OCI-LY7 (cell line): Measurements from ENCODE around the gene FOXN1. TPM values are rescaled to one million over a fixed set of nuclear protein-coding genes. Genes with fewer than 3 reads are reported as not detected.

Experiments used
- BruUV-seq: library from RNA; stranded (reverse); fragments of 400-500 nt; replicated peaks from 2 replicates; lab custom pipeline; 2021; lab: Mats Ljungman, UMichigan
- CTCF ChIA-PET: fragments of 300-600 bp; sonication (Branson Sonifier 250); formaldehyde crosslinking; loops from one replicate; lab custom pipeline; 2022; ENCODE audit warnings: antibody characterized with exemption; ENCODE audit not compliant: unreplicated experiment; lab: Charles Lee
- POLR2A ChIA-PET: fragments of 300-600 bp; sonication (Branson Sonifier 250); formaldehyde crosslinking; loops from one replicate; lab custom pipeline; 2022; ENCODE audit warnings: antibody characterized with exemption; lab: Charles Lee
- DNase-seq: peaks from one replicate; pipeline ENCODE4 v3.0.0-alpha.2; 2015; ENCODE audit warnings: low spot score
- H2AFZ ChIP-seq: fragments of 200-600 bp; sonication (generic), shearing (Covaris generic); 2 replicates; pipeline ENCODE4 v1.6.1; 2014; ENCODE audit warnings: mild to moderate bottlenecking, antibody characterized with exemption, low read length, moderate library complexity
- H3K27ac ChIP-seq: fragments of 200-600 bp; sonication (generic); 2 replicates; pipeline ENCODE4 v1.5.1; 2014; ENCODE audit warnings: mixed run types, low read depth, mild to moderate bottlenecking, moderate library complexity, low read length, inconsistent platforms; ENCODE audit not compliant: poor library complexity, severe bottlenecking
- H3K36me3 ChIP-seq: fragments of 200-600 bp; sonication (generic); 2 replicates; pipeline ENCODE4 v1.6.1; 2014; ENCODE audit warnings: mild to moderate bottlenecking, antibody characterized with exemption, low read length, moderate library complexity, mixed read lengths; ENCODE audit not compliant: insufficient read depth
- H3K4me1 ChIP-seq: fragments of 200-600 bp; sonication (generic); 2 replicates; pipeline ENCODE4 v1.5.1; 2014; ENCODE audit warnings: mild to moderate bottlenecking, low read length; ENCODE audit not compliant: insufficient read depth, poor library complexity, severe bottlenecking
- H3K4me2 ChIP-seq: fragments of 200-600 bp; sonication (generic); 2 replicates; pipeline ENCODE4 v1.6.1; 2014; ENCODE audit warnings: mild to moderate bottlenecking, low read length
- H3K4me3 ChIP-seq: fragments of 200-600 bp; sonication (generic); 2 replicates; pipeline ENCODE4 v1.5.1; 2014; ENCODE audit warnings: mild to moderate bottlenecking, low read depth, low read length; ENCODE audit not compliant: poor library complexity, severe bottlenecking
- H3K79me2 ChIP-seq: fragments of 200-600 bp; sonication (generic); 2 replicates; pipeline ENCODE4 v1.6.1; 2016; ENCODE audit warnings: low read depth, mild to moderate bottlenecking, low read length, moderate library complexity, mixed read lengths; ENCODE audit not compliant: insufficient read depth
- H3K9me2 ChIP-seq: fragments of 200-600 bp; sonication (generic); 2 replicates; pipeline ENCODE4 v1.6.1; 2016; ENCODE audit warnings: mild to moderate bottlenecking, low read length, mixed read lengths; ENCODE audit not compliant: insufficient read depth
- H3K9me3 ChIP-seq: fragments of 200-600 bp; sonication (generic); 2 replicates; pipeline ENCODE4 v1.6.1; 2014; ENCODE audit warnings: mild to moderate bottlenecking, mixed run types, low read length, mixed read lengths
- H4K20me1 ChIP-seq: fragments of 200-600 bp; sonication (generic); 2 replicates; pipeline ENCODE4 v1.6.1; 2014; ENCODE audit warnings: mild to moderate bottlenecking, antibody characterized with exemption, low read length, moderate library complexity, mixed read lengths; ENCODE audit not compliant: insufficient read depth
- EZH2phosphoT487 ChIP-seq: fragments of 200-600 bp; sonication (generic); IDR thresholded peaks from 2 replicates; pipeline ENCODE4 v1.6.1; 2018; ENCODE audit warnings: low read depth, borderline replicate concordance, mild to moderate bottlenecking, mixed run types, antibody characterized with exemption, low read length, moderate library complexity, mixed read lengths
- intact Hi-C: fragments of 100-400 bp; cut with micrococcal nuclease; formaldehyde crosslinking; loops from one replicate; pipeline ENCODE4 v1.10.0; 2022; ENCODE audit not compliant: unreplicated experiment
- total RNA-seq, 2 experiments: library from RNA; depleted of rRNA in 1 of 2; stranded (reverse); fragments of >200 nt in 1 of 2; shearing (Covaris generic) in 1 of 2; gene quantifications; 2 replicates each; pipeline ENCODE4 v1.2.3, GENCODE V29; 2014 to 2022
- TF ChIP-seq, protein P1 (sequence below): fragments of 200-600 bp; sonication (generic); conservative IDR thresholded peaks from 2 replicates; pipeline ENCODE4 v1.5.1; 2014; ENCODE audit warnings: mild to moderate bottlenecking, antibody characterized with exemption, low read length, moderate library complexity, mixed read lengths

Gene FOXN1
- total RNA-seq, 2 experiments from 2014 or later: not detected

DNA sequence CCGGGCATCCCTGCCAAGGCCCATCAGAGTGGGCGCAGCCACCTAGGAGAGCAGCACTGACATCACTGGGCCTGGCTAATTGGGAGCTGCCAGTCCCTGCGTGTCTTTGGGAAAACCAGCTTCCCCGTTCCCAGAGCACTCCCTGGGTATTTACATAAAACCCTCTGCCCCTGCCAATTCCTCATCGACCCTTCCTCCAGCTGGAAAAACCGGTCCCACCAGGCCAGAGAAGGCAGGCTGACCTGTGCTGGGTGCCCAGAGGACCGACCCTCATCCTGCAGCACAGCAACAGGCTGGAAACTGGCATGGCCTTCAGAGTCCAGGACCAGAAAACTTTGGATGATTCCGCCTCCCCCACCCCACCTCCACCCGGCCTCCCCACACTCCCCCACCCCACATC, 8.2 kb upstream of the FOXN1 start:
- intact Hi-C loops: no loop called here
- no peak for DNase-seq
- no TSS peak for BruUV-seq
- ChIA-PET CTCF (no interaction called here), POLR2A (interaction anchor here (0.7 kb wide), 1 partner anchor 23 kb away, joined by 3 read pairs; no protein-coding TSS in a partner anchor)
- no peaks in the 10 kb centered on the region for H4K20me1 ChIP-seq
- no peaks in the 10 kb centered on the region for H3K79me2 ChIP-seq
- H3K4me3 ChIP-seq: no peak overlapping the region
- no peak overlapping the region for H3K4me2 ChIP-seq
- H3K4me1 ChIP-seq: no peaks in the 10 kb centered on the region
- H3K27ac ChIP-seq: no peak overlapping the region
- TF ChIP-seq EZH2phosphoT487: no peak
- TF ChIP-seq, protein P1, sequence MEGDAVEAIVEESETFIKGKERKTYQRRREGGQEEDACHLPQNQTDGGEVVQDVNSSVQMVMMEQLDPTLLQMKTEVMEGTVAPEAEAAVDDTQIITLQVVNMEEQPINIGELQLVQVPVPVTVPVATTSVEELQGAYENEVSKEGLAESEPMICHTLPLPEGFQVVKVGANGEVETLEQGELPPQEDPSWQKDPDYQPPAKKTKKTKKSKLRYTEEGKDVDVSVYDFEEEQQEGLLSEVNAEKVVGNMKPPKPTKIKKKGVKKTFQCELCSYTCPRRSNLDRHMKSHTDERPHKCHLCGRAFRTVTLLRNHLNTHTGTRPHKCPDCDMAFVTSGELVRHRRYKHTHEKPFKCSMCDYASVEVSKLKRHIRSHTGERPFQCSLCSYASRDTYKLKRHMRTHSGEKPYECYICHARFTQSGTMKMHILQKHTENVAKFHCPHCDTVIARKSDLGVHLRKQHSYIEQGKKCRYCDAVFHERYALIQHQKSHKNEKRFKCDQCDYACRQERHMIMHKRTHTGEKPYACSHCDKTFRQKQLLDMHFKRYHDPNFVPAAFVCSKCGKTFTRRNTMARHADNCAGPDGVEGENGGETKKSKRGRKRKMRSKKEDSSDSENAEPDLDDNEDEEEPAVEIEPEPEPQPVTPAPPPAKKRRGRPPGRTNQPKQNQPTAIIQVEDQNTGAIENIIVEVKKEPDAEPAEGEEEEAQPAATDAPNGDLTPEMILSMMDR: no peak
- no peak overlapping the region for H2AFZ ChIP-seq
- no peaks in the 10 kb centered on the region for H3K9me3 ChIP-seq
- no peaks in the 10 kb centered on the region for H3K36me3 ChIP-seq
- H3K9me2 ChIP-seq: no peaks in the 10 kb centered on the region

DNA sequence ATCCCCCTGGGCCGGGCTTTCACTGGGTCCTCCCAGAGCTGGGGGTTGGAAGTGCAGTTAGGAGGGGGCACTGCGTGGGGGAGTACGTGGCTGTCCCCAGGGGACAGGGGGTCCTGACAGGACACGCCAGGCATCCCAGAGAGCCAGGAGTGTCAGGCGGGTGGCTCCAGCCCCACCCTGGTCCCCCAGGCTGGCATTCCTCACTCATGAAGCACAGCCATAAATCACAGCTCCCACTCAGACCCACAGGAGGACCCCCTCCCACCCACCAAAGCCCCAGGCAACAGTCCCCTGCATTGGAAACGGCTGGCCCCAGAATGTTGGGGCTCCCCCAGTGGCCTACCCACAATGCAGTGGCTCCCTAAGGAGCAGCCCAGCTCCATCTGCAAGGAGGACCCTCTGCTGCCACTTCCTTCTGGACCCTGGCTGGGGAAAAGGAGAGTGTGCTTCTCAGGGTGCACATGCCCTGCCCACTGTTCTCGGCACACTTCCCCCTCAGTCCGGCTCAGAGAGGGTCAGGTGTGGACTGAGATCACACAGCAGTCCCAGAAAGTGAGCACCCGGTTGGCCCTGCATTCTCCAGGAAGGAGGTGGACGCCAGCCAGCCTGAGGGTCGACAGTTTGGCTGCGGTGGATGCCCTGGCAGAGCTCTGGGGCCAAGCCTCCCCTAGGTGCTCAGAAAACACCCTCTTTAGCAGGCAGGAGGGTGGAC, 7.3 kb upstream of the FOXN1 start:
- TF ChIP-seq, protein P1: no peak
- TF ChIP-seq EZH2phosphoT487: no peak
- Histone ChIP-seq H3K36me3 (no peaks in the 10 kb centered on the region), H2AFZ (no peak overlapping the region), H4K20me1 (no peaks in the 10 kb centered on the region), H3K9me2 (no peaks in the 10 kb centered on the region), H3K4me1 (no peaks in the 10 kb centered on the region), H3K4me3 (no peak overlapping the region), H3K4me2 (no peak overlapping the region), H3K9me3 (no peaks in the 10 kb centered on the region), H3K79me2 (no peaks in the 10 kb centered on the region), H3K27ac (no peak overlapping the region)
- DNase-seq: no peak
- CTCF ChIA-PET: no interaction called here
- no TSS peak for BruUV-seq
- intact Hi-C loops: no loop called here
- POLR2A ChIA-PET: interaction anchor here (0.7 kb wide), 1 partner anchor 22 kb away, joined by 3 read pairs; no protein-coding TSS in a partner anchor

DNA sequence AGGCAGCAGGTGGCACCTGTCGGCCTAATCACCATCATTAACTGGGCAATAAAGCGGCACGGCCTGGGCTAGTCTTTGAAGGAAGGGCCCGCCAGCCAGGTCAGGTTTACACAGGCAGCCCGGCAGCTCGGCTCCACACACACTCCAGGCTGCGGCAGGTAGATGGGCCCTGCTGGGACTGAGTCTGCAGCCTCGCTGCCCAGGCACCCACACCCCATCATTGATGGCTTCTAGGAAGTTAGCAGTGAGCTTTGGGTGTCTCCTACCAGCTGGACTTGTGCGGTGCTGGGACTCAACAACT, 6.8 kb upstream of the FOXN1 start:
- POLR2A ChIA-PET: no interaction called here
- DNase-seq: no peak
- TF ChIP-seq, protein P1: no peak
- TF ChIP-seq EZH2phosphoT487: no peak
- intact Hi-C loops: no loop called here
- H2AFZ ChIP-seq: no peak overlapping the region
- H3K4me2 ChIP-seq: no peak overlapping the region
- no TSS peak for BruUV-seq
- no peak overlapping the region for H3K27ac ChIP-seq
- H3K9me2 ChIP-seq: no peaks in the 10 kb centered on the region
- H3K36me3 ChIP-seq: no peaks in the 10 kb centered on the region
- CTCF ChIA-PET: no interaction called here
- no peaks in the 10 kb centered on the region for H3K79me2 ChIP-seq
- H3K4me1 ChIP-seq: no peaks in the 10 kb centered on the region
- H3K4me3 ChIP-seq: no peak overlapping the region
- no peaks in the 10 kb centered on the region for H4K20me1 ChIP-seq
- H3K9me3 ChIP-seq: no peaks in the 10 kb centered on the region
